ENCODE results near the gene STRIP2.
"Not testable (repeated sequence)": the region's sequence is repeated elsewhere in the genome, so short reads cannot be mapped to it uniquely, and the experiment has no call there.

Gene STRIP2

GRCh38 chr7:129534558-129535274 is 100.5 kb downstream of the STRIP2 start:
- DNase-seq: not testable (repeated sequence)

GRCh38 chr7:129535896-129536295 is 101.7 kb downstream of the STRIP2 start:
- no peak for DNase-seq

GRCh38 chr7:129536323-129536722 is 102.1 kb downstream of the STRIP2 start:
- DNase-seq: no peak

Measured in C1 segment of cervical spinal cord (tissue), 14 donors.